GM18526 (cell line): ENCODE results near the gene AGPAT2.

Experiments used
- POLR2A ChIP-seq: IDR thresholded peaks from 3 replicates; pipeline ENCODE4 v1.6.1; 2011; ENCODE audit not compliant: insufficient read length; ENCODE audit errors: extremely low read depth

Gene AGPAT2

DNA sequence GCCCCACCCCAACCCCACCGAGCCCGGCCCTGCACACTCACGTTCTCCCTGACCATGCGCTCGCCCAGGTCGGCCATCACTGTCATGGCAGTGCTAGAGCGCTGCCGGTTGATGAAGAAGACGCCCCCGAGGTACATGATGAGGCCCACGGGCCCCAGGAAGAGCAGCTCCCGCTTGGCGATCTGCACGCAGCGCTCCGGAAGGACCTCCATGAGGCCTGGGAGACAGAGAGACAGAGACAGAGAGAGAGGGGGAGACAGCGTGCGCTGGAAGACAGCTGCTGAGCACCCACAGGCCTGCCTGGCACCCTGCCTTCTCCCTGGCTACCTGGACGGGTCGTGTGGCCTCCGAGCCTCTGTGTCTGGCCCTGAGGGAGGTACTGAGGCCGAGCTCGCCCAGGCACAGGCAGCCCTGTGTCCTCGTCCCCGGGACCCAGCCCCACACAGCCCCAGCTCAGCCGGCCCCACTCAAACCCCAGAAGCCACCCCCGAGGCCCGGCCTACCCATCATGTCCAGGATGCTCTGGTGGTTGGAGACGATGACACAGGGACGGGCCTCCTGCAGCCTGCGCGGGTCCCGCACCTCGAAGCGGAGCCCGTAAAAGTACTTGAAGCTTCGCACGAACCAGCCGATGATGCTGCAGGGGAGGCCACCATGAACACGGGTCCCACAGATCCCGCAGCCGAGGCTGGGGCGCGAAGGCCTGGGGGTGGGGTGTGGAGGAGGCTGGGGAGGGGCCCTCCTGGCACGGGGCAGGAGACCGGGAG, 10.2 kb downstream of the AGPAT2 start:
- no peak for TF ChIP-seq POLR2A

GRCh38 chr9:136676297-136676794, 10.9 kb downstream of the AGPAT2 start:
- no peak for TF ChIP-seq POLR2A

- TF ChIP-seq POLR2A, result no peak
Measured at GRCh38 chr9:136675477-136676296, 11.6 kb downstream of the AGPAT2 start.

GRCh38 chr9:136674786-136675349, 12.4 kb downstream of the AGPAT2 start:
- no peak for TF ChIP-seq POLR2A

DNA sequence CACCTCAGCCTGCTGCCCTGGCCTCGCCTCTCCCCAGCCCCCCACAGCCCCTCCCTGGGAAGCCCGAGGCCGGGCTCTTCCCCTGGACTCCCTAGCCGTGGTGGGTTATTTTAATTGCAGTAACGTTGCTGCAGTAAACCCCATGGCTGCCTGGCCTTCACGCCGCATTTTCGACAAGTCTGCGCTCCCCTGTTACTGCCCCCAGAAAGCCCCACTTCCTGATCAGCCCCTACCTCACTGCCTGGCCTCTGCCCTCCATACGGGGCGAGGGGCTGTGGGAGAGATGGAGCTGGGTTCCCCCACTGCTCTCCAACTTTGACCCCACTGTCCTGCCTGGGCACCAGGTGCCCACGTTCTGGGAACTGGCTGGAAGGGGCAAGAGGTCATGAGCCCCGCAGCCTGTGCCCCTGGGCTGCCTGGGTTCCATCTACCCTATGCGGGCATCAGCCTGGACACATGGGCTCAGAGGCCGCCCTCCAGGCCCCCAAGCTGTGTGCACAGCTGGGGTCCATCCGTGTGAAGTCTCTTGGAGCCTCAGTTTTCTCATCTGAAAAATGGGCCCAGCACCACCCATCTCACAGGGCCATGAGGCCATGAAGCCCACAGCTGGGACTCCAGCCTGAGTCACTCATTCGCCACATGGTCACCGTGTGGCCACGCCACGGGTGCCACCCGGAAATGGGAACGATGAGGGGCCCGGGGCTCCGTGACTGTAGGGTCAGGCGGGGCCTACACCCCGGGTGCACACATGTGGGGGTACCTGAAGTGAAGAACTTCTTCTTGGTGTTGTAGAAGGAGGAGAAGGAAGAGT, 13.1 kb downstream of the AGPAT2 start:
- TF ChIP-seq POLR2A, result no peak

GRCh38 chr9:136673088-136673974, 13.9 kb downstream of the AGPAT2 start:
- TF ChIP-seq POLR2A, result no peak

DNA sequence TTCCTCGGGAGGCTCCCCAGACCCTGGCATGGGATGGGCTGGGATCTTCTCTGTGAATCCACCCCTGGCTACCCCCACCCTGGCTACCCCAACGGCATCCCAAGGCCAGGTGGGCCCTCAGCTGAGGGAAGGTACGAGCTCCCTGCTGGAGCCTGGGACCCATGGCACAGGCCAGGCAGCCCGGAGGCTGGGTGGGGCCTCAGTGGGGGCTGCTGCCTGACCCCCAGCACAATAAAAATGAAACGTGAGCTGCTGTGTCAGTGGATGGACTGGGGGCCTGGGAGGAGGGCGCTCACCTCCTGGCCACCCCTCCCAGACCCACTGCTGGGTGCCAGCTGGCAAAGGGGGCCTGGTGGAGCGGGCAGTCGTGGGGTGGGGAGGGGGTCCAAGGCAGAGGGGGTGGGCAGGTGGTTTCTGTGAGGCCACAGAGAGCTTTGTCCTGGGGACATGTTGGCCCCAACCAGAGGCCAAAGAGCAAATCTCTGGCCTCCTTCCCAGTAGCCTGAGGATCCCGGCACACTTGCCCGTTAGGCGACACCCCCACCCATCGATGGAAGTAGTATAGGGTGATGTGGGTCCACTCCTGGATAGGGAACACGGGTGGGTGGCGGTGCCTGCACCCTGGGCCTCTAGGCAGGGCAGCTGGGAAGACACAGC, 14.7 kb downstream of the AGPAT2 start:
- TF ChIP-seq POLR2A, result no peak

- TF ChIP-seq POLR2A, result no peak
Measured at GRCh38 chr9:136671646-136672430, 15.4 kb downstream of the AGPAT2 start.

GRCh38 chr9:136671254-136671614, 16.0 kb downstream of the AGPAT2 start:
- TF ChIP-seq POLR2A, result no peak

DNA sequence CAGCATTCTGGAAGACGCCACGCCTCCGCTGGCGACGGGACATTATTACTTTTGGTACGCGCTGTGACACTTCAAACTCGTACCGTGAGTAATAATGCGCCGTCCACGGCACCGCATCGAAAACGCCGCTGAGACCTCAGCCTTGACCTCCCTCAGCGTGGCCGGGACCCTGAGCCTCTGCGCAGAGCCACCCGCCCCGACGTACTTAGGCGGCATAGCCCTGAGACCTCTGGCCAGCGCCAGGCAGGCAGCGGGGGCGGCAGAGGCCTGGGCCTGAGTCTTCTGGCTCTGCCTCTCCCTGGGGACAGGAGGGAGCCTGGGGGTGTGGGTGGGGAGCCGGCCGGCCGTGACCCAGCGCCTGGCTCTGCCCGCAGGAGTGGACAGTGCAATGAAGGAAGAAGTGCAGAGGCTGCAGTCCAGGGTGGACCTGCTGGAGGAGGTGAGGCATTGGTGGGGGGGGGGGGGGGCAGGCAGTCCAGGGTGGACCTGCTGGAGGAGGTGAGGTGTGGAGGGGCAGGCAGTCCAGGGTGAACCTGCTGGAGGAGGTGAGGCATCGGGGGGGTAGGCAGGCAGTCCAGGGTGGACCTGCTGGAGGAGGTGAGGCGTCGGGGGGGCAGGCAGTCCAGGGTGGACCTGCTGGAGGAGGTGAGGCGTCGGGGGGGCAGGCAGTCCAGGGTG, 16.5 kb downstream of the AGPAT2 start:
- no peak for TF ChIP-seq POLR2A

- TF ChIP-seq POLR2A, result no peak
Measured at GRCh38 chr9:136669791-136670464, 17.3 kb downstream of the AGPAT2 start.

DNA sequence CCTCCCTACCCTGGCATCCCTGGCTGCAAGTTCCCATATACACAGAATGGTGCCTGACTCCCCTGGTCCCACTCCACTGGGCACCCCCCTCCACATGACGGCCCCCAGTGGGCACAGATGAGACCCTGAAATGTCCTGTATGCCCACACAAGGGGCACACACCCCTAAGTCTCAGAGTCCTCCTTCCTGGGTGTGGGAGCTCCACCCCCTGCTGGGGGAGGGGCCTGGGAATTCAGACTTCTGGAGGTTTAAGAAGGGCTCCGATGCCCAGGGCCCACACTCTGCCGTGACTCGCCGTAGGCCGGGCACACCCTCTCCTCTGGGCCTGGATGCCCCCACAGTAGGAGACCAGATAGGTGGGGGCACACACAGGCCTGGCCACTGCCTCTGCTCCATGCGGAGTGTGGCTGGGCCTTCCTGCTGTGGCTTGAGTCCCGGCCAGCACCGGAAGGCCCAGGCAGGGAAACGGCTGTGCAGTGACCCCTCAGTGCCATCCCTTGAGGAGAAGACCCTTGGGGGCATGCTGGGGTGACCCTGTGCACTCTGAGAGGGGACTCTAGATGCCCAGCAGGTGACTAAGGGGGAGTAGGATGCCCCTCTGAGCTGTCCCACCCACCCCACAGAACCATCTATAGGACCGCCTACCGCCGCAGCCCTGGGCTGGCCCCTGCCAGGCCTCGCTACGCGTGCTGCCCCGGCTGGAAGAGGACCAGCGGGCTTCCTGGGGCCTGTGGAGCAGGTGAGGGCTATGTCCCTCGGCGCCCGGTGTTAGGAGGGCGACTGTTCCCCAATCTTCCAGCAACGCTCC, 18.1 kb downstream of the AGPAT2 start:
- TF ChIP-seq POLR2A, result no peak
